Measurements from ENCODE around the gene AVP. TPM values are rescaled to one million over a fixed set of nuclear protein-coding genes. Genes with fewer than 3 reads are reported as not detected.

The AVP gene
- polyA plus RNA-seq, 4 donors, result 0.40 to 2.7 TPM; not detected in 2

- no peak overlapping the region for H3K27ac ChIP-seq (ENCODE audit: low read depth in 1 of 3, low read length in 2 of 3)
- H3K27me3 ChIP-seq (ENCODE audit: control insufficient read depth in 3 of 3, insufficient read depth in 3 of 3, low read length in 3 of 3), result peaks cover 3 to 33% (median 5%) of the 10 kb centered on the region in 3 donors
- DNase-seq (no peak), FAIRE-seq (no peak)
- no peaks in the 10 kb centered on the region for H3K9me3 ChIP-seq (ENCODE audit: control insufficient read depth in 2 of 2, insufficient read depth in 1 of 2, low read depth in 1 of 2, low read length in 1 of 2)
- H3K4me3 ChIP-seq (ENCODE audit: low read depth in 1 of 3, low read length in 3 of 3), result no peak overlapping the region
- no peaks in the 10 kb centered on the region for H3K4me1 ChIP-seq (ENCODE audit: control insufficient read depth in 3 of 3, insufficient read depth in 2 of 3, low read depth in 1 of 3, low read length in 2 of 3)
- 45 to 57% (median 51%) methylated on average over 10 of the region's 10 CpGs for WGBS, 3 donors
- H3K36me3 ChIP-seq (ENCODE audit: control insufficient read depth in 3 of 3, insufficient read depth in 2 of 3, low read depth in 1 of 3, low read length in 3 of 3), result no peaks in the 10 kb centered on the region
Observed at GRCh38 chr20:3093861-3094361, 9.4 kb upstream of the AVP start.

- H3K4me3 ChIP-seq (ENCODE audit: low read depth in 1 of 3, low read length in 3 of 3), result peak overlapping the region; percentile 12 to 30 (median 27)
- H3K27ac ChIP-seq (ENCODE audit: low read depth in 1 of 3, low read length in 2 of 3), result no peak overlapping the region
- FAIRE-seq (no peak), DNase-seq (peak in 1 of 2 donors; percentile 45)
- no peaks in the 10 kb centered on the region for H3K36me3 ChIP-seq (ENCODE audit: control insufficient read depth in 3 of 3, insufficient read depth in 2 of 3, low read depth in 1 of 3, low read length in 3 of 3)
- no peaks in the 10 kb centered on the region for H3K9me3 ChIP-seq (ENCODE audit: control insufficient read depth in 2 of 2, insufficient read depth in 1 of 2, low read depth in 1 of 2, low read length in 1 of 2)
- no peaks in the 10 kb centered on the region for H3K4me1 ChIP-seq (ENCODE audit: control insufficient read depth in 3 of 3, insufficient read depth in 2 of 3, low read depth in 1 of 3, low read length in 2 of 3)
- 9 to 13% (median 13%) methylated on average over 35 to 81 of the region's 81 CpGs for WGBS, 3 donors
- peaks cover 3 to 33% (median 5%) of the 10 kb centered on the region in 3 donors for H3K27me3 ChIP-seq (ENCODE audit: control insufficient read depth in 3 of 3, insufficient read depth in 3 of 3, low read length in 3 of 3)
Observed at GRCh38 chr20:3092611-3093379, 8.3 kb upstream of the AVP start.

DNA sequence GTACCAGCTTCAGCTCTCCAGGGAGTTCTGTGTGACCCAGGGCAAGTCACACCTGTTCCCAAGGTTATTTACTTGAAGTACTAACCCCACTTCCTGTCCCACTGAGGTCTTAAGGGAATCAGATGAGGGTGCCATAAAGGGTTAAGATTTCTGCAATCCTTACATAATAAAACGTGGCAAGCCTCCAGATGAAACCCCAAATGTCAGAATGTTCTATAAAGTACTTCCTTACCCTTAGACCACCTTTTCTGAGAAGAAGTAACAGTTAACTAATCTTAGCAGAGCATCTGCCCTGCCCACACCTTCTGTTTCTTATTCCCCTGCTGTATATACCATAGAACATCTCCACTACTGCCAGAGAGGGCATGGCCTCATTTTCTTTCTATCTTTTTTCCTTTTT lies 6.0 kb upstream of the AVP start:
- Histone ChIP-seq H3K27ac (ENCODE audit: low read depth in 1 of 3, low read length in 2 of 3) (no peak overlapping the region), H3K4me1 (ENCODE audit: control insufficient read depth in 3 of 3, insufficient read depth in 2 of 3, low read depth in 1 of 3, low read length in 2 of 3) (no peaks in the 10 kb centered on the region), H3K9me3 (ENCODE audit: control insufficient read depth in 2 of 2, insufficient read depth in 1 of 2, low read depth in 1 of 2, low read length in 1 of 2) (no peaks in the 10 kb centered on the region), H3K4me3 (ENCODE audit: low read depth in 1 of 3, low read length in 3 of 3) (no peak overlapping the region), H3K36me3 (ENCODE audit: control insufficient read depth in 3 of 3, insufficient read depth in 2 of 3, low read depth in 1 of 3, low read length in 3 of 3) (no peaks in the 10 kb centered on the region), H3K27me3 (ENCODE audit: control insufficient read depth in 3 of 3, insufficient read depth in 3 of 3, low read length in 3 of 3) (peaks cover 3 to 33% (median 5%) of the 10 kb centered on the region in 3 donors)
- FAIRE-seq (no peak), DNase-seq (no peak)
- 0 to 11% (median 0%) methylated on average over 1 of the region's 1 CpG for WGBS, 3 donors

DNA sequence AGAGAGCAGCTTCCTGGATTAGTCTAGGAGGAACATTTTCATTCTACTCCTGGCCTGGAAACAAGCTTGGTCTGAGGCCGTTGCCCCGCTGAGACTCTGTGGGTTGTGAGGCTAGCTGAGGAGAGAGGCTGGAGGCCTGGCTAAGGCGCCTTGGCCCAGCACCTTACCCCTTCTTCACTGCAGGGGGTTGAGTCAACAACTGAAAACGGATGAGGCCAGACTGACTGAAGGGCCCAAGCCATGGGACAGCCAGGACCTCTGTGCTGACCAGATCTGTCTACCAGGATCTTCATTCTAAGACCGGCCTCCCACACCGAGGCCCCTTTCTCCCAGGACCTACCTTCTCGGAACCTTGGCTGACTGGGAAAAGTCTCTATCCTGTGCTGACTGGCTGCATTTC lies 3.5 kb upstream of the AVP start:
- 83 to 87% (median 84%) methylated on average over 7 of the region's 7 CpGs for WGBS, 3 donors
- Histone ChIP-seq H3K36me3 (ENCODE audit: control insufficient read depth in 3 of 3, insufficient read depth in 2 of 3, low read depth in 1 of 3, low read length in 3 of 3) (no peaks in the 10 kb centered on the region), H3K27me3 (ENCODE audit: control insufficient read depth in 3 of 3, insufficient read depth in 3 of 3, low read length in 3 of 3) (peaks cover 6 to 32% (median 9%) of the 10 kb centered on the region in 3 donors), H3K27ac (ENCODE audit: low read depth in 1 of 3, low read length in 2 of 3) (no peak overlapping the region), H3K4me1 (ENCODE audit: control insufficient read depth in 3 of 3, insufficient read depth in 2 of 3, low read depth in 1 of 3, low read length in 2 of 3) (no peaks in the 10 kb centered on the region), H3K9me3 (ENCODE audit: control insufficient read depth in 2 of 2, insufficient read depth in 1 of 2, low read depth in 1 of 2, low read length in 1 of 2) (no peaks in the 10 kb centered on the region), H3K4me3 (ENCODE audit: low read depth in 1 of 3, low read length in 3 of 3) (no peak overlapping the region)
- FAIRE-seq (no peak), DNase-seq (no peak)

GRCh38 chr20:3085571-3086072 lies 1.1 kb upstream of the AVP start:
- DNase-seq (no peak), FAIRE-seq (no peak)
- Histone ChIP-seq H3K4me3 (ENCODE audit: low read depth in 1 of 3, low read length in 3 of 3) (no peak overlapping the region), H3K27me3 (ENCODE audit: control insufficient read depth in 3 of 3, insufficient read depth in 3 of 3, low read length in 3 of 3) (peaks cover 6 to 32% (median 10%) of the 10 kb centered on the region in 3 donors), H3K27ac (ENCODE audit: low read depth in 1 of 3, low read length in 2 of 3) (no peak overlapping the region), H3K4me1 (ENCODE audit: control insufficient read depth in 3 of 3, insufficient read depth in 2 of 3, low read depth in 1 of 3, low read length in 2 of 3) (no peaks in the 10 kb centered on the region), H3K36me3 (ENCODE audit: control insufficient read depth in 3 of 3, insufficient read depth in 2 of 3, low read depth in 1 of 3, low read length in 3 of 3) (no peaks in the 10 kb centered on the region), H3K9me3 (ENCODE audit: control insufficient read depth in 2 of 2, insufficient read depth in 1 of 2, low read depth in 1 of 2, low read length in 1 of 2) (no peaks in the 10 kb centered on the region)
- WGBS, 3 donors, result 94 to 96% (median 95%) methylated on average over 8 of the region's 8 CpGs

- Histone ChIP-seq H3K4me3 (ENCODE audit: low read depth in 1 of 3, low read length in 3 of 3) (no peak overlapping the region), H3K36me3 (ENCODE audit: control insufficient read depth in 3 of 3, insufficient read depth in 2 of 3, low read depth in 1 of 3, low read length in 3 of 3) (no peaks in the 10 kb centered on the region), H3K9me3 (ENCODE audit: control insufficient read depth in 2 of 2, insufficient read depth in 1 of 2, low read depth in 1 of 2, low read length in 1 of 2) (no peaks in the 10 kb centered on the region), H3K27ac (ENCODE audit: low read depth in 1 of 3, low read length in 2 of 3) (no peak overlapping the region), H3K4me1 (ENCODE audit: control insufficient read depth in 3 of 3, insufficient read depth in 2 of 3, low read depth in 1 of 3, low read length in 2 of 3) (no peaks in the 10 kb centered on the region), H3K27me3 (ENCODE audit: control insufficient read depth in 3 of 3, insufficient read depth in 3 of 3, low read length in 3 of 3) (peaks cover 6 to 34% (median 13%) of the 10 kb centered on the region in 3 donors)
- FAIRE-seq (no peak), DNase-seq (no peak)
- 83 to 90% (median 88%) methylated on average over 7 of the region's 7 CpGs for WGBS, 3 donors
Observed at GRCh38 chr20:3084986-3085360, 449 bp upstream of the AVP start.

GRCh38 chr20:3082955-3083952 lies 1.3 kb downstream of the AVP start:
- 13 to 23% (median 19%) methylated on average over 35 to 76 of the region's 76 CpGs for WGBS, 3 donors

More at GRCh38 chr20:3082955-3083952, 1.3 kb downstream of the AVP start:
- Histone ChIP-seq H3K36me3 (ENCODE audit: control insufficient read depth in 3 of 3, insufficient read depth in 2 of 3, low read depth in 1 of 3, low read length in 3 of 3) (no peaks in the 10 kb centered on the region), H3K27ac (ENCODE audit: low read depth in 1 of 3, low read length in 2 of 3) (no peak overlapping the region), H3K4me3 (ENCODE audit: low read depth in 1 of 3, low read length in 3 of 3) (peak overlapping the region in 1 of 3 donors; percentile 50), H3K9me3 (ENCODE audit: control insufficient read depth in 2 of 2, insufficient read depth in 1 of 2, low read depth in 1 of 2, low read length in 1 of 2) (no peaks in the 10 kb centered on the region), H3K27me3 (ENCODE audit: control insufficient read depth in 3 of 3, insufficient read depth in 3 of 3, low read length in 3 of 3) (peaks cover 6 to 36% (median 13%) of the 10 kb centered on the region in 3 donors), H3K4me1 (ENCODE audit: control insufficient read depth in 3 of 3, insufficient read depth in 2 of 3, low read depth in 1 of 3, low read length in 2 of 3) (no peaks in the 10 kb centered on the region)
- no peak for FAIRE-seq
- DNase-seq, result peak; percentile 25 to 43

Data from small intestine (tissue), 7 donors.